Chondrocyte (in vitro differentiated cells): ENCODE data around the gene RGR. TPM values are rescaled to one million over a fixed set of nuclear protein-coding genes. Genes with fewer than 3 reads are reported as not detected.

Source experiments
- DNase-seq: peaks from one replicate; pipeline ENCODE4 v3.0.0; 2021; ENCODE audit warnings: mixed read lengths, low spot score
- H3K27ac Mint-ChIP-seq: one replicate; pipeline ENCODE4 v1.8.0; 2021; ENCODE audit warnings: mild to moderate bottlenecking, moderate library complexity, mixed read lengths; ENCODE audit not compliant: unreplicated experiment
- H3K27me3 Mint-ChIP-seq: 2 replicates; pipeline ENCODE4 v1.8.0; 2021; ENCODE audit warnings: low read depth, mixed read lengths
- H3K36me3 Mint-ChIP-seq: 2 replicates; pipeline ENCODE4 v1.8.0; 2021; ENCODE audit warnings: low read depth, mixed read lengths
- H3K4me1 Mint-ChIP-seq: 2 replicates; pipeline ENCODE4 v1.8.0; 2021; ENCODE audit warnings: low read depth, mild to moderate bottlenecking, mixed read lengths
- H3K4me3 Mint-ChIP-seq: one replicate; pipeline ENCODE4 v1.8.0; 2021; ENCODE audit warnings: mild to moderate bottlenecking, moderate library complexity, mixed read lengths; ENCODE audit not compliant: unreplicated experiment
- H3K9me3 Mint-ChIP-seq: 2 replicates; pipeline ENCODE4 v1.8.0; 2021; ENCODE audit warnings: low read depth, mixed read lengths
- long read RNA-seq: library from polyadenylated mRNA; stranded (forward); transcript quantifications from one replicate; pipeline ENCODE4 v2.0.0, GENCODE V29; 2021
- total RNA-seq: library from RNA; stranded (reverse); gene quantifications from 3 replicates; pipeline ENCODE4 v1.2.1, GENCODE V29; 2021
- TF ChIP-seq, protein P1 (sequence below): fragments of 200-600 bp; sonication (generic); IDR thresholded peaks from 2 replicates; pipeline ENCODE4 v1.5.0; 2021; ENCODE audit warnings: antibody characterized with exemption, mild to moderate bottlenecking, moderate library complexity

The RGR gene, protein sequence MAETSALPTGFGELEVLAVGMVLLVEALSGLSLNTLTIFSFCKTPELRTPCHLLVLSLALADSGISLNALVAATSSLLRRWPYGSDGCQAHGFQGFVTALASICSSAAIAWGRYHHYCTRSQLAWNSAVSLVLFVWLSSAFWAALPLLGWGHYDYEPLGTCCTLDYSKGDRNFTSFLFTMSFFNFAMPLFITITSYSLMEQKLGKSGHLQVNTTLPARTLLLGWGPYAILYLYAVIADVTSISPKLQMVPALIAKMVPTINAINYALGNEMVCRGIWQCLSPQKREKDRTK
- total RNA-seq = not detected in 3 replicates
- long read RNA-seq = 0 reads

DNA sequence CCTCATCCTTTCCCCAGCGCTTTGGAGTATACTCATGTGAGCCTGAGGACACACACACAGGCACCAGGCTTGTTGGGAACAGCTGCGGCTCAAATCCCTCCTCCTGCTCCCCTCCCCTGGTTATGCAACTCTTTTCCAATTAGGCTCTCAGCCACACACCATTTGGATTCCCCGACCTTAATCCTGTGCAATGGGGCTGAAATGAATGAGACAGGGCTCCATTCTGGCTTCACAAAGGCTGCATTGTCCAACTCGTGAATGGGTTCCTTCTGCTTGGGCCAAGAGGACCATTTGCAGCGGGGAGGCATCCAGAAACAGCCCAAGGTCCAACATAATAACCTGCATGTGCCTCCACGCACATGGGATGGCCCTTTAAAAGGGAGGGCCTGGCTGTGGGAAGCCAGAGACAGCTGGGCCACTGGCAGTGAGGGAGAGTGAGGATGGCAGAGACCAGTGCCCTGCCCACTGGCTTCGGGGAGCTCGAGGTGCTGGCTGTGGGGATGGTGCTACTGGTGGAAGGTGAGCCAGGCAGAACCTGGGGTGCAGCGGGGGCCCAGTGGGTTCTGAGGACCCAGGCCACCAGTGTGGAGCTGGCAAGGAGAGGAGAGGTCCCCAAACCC lies at the start of gene RGR:
Gene RGR, plus strand, starts transcription at position 403 of the 620 bp plus-strand sequence. Its CDS starts 38 bp downstream, at position 441.
- DNase-seq = no peak
- H3K36me3 Mint-ChIP-seq = no peaks in the 10 kb centered on the region
- TF ChIP-seq, protein P1, sequence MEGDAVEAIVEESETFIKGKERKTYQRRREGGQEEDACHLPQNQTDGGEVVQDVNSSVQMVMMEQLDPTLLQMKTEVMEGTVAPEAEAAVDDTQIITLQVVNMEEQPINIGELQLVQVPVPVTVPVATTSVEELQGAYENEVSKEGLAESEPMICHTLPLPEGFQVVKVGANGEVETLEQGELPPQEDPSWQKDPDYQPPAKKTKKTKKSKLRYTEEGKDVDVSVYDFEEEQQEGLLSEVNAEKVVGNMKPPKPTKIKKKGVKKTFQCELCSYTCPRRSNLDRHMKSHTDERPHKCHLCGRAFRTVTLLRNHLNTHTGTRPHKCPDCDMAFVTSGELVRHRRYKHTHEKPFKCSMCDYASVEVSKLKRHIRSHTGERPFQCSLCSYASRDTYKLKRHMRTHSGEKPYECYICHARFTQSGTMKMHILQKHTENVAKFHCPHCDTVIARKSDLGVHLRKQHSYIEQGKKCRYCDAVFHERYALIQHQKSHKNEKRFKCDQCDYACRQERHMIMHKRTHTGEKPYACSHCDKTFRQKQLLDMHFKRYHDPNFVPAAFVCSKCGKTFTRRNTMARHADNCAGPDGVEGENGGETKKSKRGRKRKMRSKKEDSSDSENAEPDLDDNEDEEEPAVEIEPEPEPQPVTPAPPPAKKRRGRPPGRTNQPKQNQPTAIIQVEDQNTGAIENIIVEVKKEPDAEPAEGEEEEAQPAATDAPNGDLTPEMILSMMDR = no peak
- H3K27me3 Mint-ChIP-seq = peaks cover 14% of the 10 kb centered on the region
- H3K27ac Mint-ChIP-seq = no peak within 1 kb of the TSS
- no peak within 1 kb of the TSS for H3K4me3 Mint-ChIP-seq
- no peaks in the 10 kb centered on the region for H3K4me1 Mint-ChIP-seq
- no peaks in the 10 kb centered on the region for H3K9me3 Mint-ChIP-seq

DNA sequence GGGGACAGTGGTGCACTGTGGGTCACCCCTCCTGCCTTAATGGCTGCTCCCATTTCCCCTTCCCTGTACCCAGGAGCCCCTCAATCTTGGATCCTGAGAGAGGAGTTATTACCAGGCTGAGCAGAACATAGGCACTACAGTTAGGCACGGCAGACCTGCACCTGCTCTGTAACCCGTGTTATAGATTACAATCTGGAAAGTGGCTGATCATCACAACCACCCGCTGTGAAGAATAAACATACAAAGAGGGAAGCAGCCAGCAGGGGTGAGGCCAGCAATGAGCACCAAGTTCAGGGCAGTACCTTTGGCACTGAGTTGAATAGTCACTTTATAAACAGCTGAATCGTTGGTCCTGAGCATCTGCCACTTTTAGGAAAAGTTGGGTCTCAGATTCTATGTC lies 48.8 kb upstream of the RGR start:
- Mint-ChIP-seq H3K36me3 (peaks cover 2% of the 10 kb centered on the region), H3K27ac (no peak overlapping the region), H3K4me3 (no peak overlapping the region)

DNA sequence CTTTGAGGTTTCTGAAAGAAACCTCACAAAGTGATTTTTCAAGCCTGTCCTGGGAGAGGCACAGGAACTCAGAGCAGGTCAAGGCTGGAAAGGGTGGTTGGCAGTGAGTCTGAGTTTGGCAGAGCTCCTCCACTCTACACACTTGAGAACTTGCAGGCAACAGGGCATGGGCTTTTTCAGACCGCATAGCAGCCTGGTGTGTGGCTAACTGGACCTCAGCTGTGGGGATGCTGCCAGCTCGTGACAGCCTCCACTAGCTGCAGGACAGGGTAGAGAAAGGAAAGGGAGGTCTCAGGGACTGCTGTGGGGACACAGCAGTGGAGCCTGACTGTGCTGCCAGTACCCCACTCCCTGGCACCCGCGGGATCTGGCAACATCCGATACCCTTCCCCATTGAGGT lies 47.9 kb upstream of the RGR start:
- no peak for DNase-seq
- Mint-ChIP-seq H3K27me3 (peaks cover 38% of the 10 kb centered on the region), H3K4me3 (no peak overlapping the region), H3K36me3 (peaks cover 2% of the 10 kb centered on the region), H3K4me1 (no peaks in the 10 kb centered on the region), H3K9me3 (no peaks in the 10 kb centered on the region), H3K27ac (no peak overlapping the region)
- TF ChIP-seq, protein P1 = no peak

More for the DNA sequence above, 48.8 kb upstream of the RGR start:
- TF ChIP-seq, protein P1 = no peak
- Mint-ChIP-seq H3K9me3 (no peaks in the 10 kb centered on the region), H3K4me1 (no peaks in the 10 kb centered on the region), H3K27me3 (peaks cover 44% of the 10 kb centered on the region)
- DNase-seq = no peak

DNA sequence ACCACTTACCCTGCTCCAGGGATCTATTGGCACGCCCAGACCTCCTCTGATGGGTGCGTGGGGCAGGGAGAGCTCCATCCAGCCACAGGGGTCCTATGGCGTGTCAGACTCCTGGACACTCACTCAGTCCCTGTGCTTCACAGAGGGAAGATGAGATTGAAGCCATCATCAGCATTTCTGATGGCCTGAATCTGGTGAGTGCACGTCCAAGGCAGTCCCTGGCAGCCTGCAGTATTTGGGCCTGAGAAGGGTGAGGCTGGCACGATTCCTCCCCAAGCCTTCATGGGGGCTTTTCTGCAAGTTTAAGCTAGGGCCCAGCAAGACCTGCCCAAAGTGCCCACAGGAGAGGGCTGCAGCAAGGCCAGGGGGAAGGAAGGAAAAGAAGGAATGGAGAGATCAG lies 47.2 kb upstream of the RGR start:
- Mint-ChIP-seq H3K9me3 (no peaks in the 10 kb centered on the region), H3K27me3 (peaks cover 35% of the 10 kb centered on the region)

DNA sequence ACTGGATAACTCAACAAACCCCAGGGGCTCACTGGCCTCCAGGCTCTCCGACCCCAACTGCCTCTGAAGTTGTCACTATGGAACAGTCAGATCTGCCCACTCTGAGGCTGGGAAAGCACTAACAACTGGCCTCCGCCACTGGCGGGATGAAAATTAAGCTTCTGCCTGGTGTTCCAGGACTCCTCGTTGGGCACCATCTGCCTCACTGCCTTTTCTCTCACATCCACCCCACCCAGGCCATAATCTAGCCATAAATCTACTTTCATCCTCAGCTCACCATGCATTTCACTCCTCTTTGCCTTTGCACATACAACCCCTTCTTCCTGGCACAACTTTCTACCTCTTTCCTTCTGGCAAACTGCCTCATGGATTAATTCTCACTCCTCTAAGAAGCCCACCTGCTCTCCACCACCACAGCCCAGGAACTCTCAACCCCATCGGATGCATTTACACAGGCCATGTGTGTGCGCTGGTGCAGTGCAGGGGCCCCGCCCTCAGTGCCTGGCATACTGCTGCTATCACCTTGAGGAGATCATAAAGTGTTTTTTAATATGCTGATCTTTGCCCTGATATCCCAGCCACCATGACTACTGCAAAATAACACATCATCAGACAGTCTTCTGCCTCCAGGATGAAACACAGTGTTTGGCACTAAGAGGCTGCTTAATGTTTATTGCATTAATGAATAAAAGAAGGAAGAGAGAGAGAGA lies 46.5 kb upstream of the RGR start:
- Mint-ChIP-seq H3K27ac (no peak overlapping the region), H3K4me1 (no peaks in the 10 kb centered on the region), H3K9me3 (no peaks in the 10 kb centered on the region), H3K36me3 (peaks cover 2% of the 10 kb centered on the region), H3K27me3 (peaks cover 33% of the 10 kb centered on the region), H3K4me3 (no peak overlapping the region)
- TF ChIP-seq, protein P1 = no peak
- DNase-seq = no peak

More for the DNA sequence above, 47.2 kb upstream of the RGR start:
- Mint-ChIP-seq H3K4me1 (no peaks in the 10 kb centered on the region), H3K36me3 (peaks cover 2% of the 10 kb centered on the region), H3K27ac (no peak overlapping the region), H3K4me3 (no peak overlapping the region)
- TF ChIP-seq, protein P1 = no peak
- DNase-seq = no peak
